ENCODE results near the gene CDH1.

GRCh38 chr16:68715471-68715870 is 21.6 kb upstream of the CDH1 start:
- no peak for TF ChIP-seq CTCF (conservative IDR thresholded peaks at IDR 0.05)
- no peak for TF ChIP-seq ZFX (IDR thresholded peaks at IDR 0.05)

All from C4-2B (cell line).